ENCODE results near the gene ADIRF. TPM values are rescaled to one million over a fixed set of nuclear protein-coding genes. Genes with fewer than 3 reads are reported as not detected.

ADIRF gene
- total and polyA plus RNA-seq, 10 of the 15 experiments (the other 5 are each of a cell fraction or from before 2014, with no cell fraction given) = 0.12 to 2.5 (median 0.70) TPM; not detected in 2

- ChIA-PET CTCF (interaction anchor here (0.9 kb wide), 1 partner anchor 12 kb away, joined by 3 read pairs; no protein-coding TSS in a partner anchor), SMC1A (ENCODE audit: uncharacterized antibody, unreplicated experiment) (no interaction called here), RAD21 (ENCODE audit: unreplicated experiment) (no interaction called here), POLR2A (no interaction called here)
- ATAC-seq (no peak), DNase-seq (ENCODE audit: low read depth, low spot score) (no peak), FAIRE-seq (no peak)
- Histone ChIP-seq H3K79me2 (ENCODE audit: control insufficient read depth, insufficient read depth, low read length) (no peaks in the 10 kb centered on the region), H2AFZ (ENCODE audit: control insufficient read depth, low read depth, low read length) (no peak overlapping the region), H4K20me1 (ENCODE audit: control insufficient read depth, insufficient read depth) (no peaks in the 10 kb centered on the region), H3K27me3 (replicated peaks in 1 of 2; ENCODE audit: control insufficient read depth in 2 of 2, insufficient read depth in 2 of 2, low read length in 1 of 2) (peaks cover 0 to 2% of the 10 kb centered on the region in 2 experiments; a peak in 1 of 4 replicates), H3K4me3 (no peak overlapping the region), H3K9ac (ENCODE audit: control insufficient read depth, insufficient read depth, low read length) (no peak overlapping the region), H3K9me3 (replicated peaks; ENCODE audit: control insufficient read depth, insufficient read depth, low read length) (no peaks in the 10 kb centered on the region), H3K4me1 (ENCODE audit: control insufficient read depth, insufficient read depth, low read length) (no peaks in the 10 kb centered on the region), H3K36me3 (ENCODE audit: control insufficient read depth in 2 of 2, insufficient read depth in 2 of 2, low read length in 1 of 2) (no peaks in the 10 kb centered on the region), H3K27ac (ENCODE audit: control insufficient read depth, insufficient read depth) (no peak overlapping the region), H3K4me2 (ENCODE audit: control insufficient read depth, insufficient read depth) (no peak overlapping the region)
- intact Hi-C loops (cut with micrococcal nuclease; ENCODE audit: unreplicated experiment) (no loop called here), in situ Hi-C loops (cut with MboI) (no loop called here)
- TF ChIP-seq ATF2 (IDR thresholded peaks at IDR 0.05; ENCODE audit: low read length) = no peak
- TF ChIP-seq SIN3A (IDR thresholded peaks at IDR 0.05; ENCODE audit: low read depth, low read length) = no peak
- no peak for TF ChIP-seq SREBF2 (IDR thresholded peaks at IDR 0.05; ENCODE audit: low read length)
- TF ChIP-seq PBX3 (IDR thresholded peaks at IDR 0.05; ENCODE audit: insufficient replicate concordance, low read depth, low read length) = no peak
- TF ChIP-seq SMAD5 (IDR thresholded peaks at IDR 0.05; ENCODE audit: low read depth) = no peak
- no peak for TF ChIP-seq IKZF1 (conservative IDR thresholded peaks at IDR 0.05)
- TF ChIP-seq HDGF (IDR thresholded peaks at IDR 0.05) = no peak
- BruUV-seq (replicated peaks) = no TSS peak
Observed at GRCh38 chr10:86992456-86992855, 24.2 kb downstream of the ADIRF start.

All from GM12878 (cell line).